Neural progenitor cell (in vitro differentiated cells): ENCODE results near the gene LRP2. TPM values are rescaled to one million over a fixed set of nuclear protein-coding genes. Genes with fewer than 3 reads are reported as not detected.

Experiments
- DNase-seq: peaks from one replicate; pipeline ENCODE4 v3.0.0-alpha.2; 2016; ENCODE audit warnings: low spot score
- H2AFZ ChIP-seq: fragments of 200-600 bp; sonication (generic); replicated peaks from 2 replicates; pipeline ENCODE4 v1.6.1; 2016; ENCODE audit warnings: antibody characterized with exemption
- H3F3A ChIP-seq: fragments of 200-600 bp; sonication (generic); 2 replicates; pipeline ENCODE4 v1.6.1; 2016; ENCODE audit warnings: antibody characterized with exemption, low read depth
- H3K27ac ChIP-seq: fragments of 200-600 bp; sonication (generic); 2 replicates; pipeline ENCODE4 v1.5.1; 2016; ENCODE audit warnings: mild to moderate bottlenecking
- H3K27me3 ChIP-seq: fragments of 200-600 bp; sonication (generic); 2 replicates; pipeline ENCODE4 v1.6.1; 2016; ENCODE audit warnings: mild to moderate bottlenecking, moderate library complexity
- H3K36me3 ChIP-seq: fragments of 200-600 bp; sonication (generic); 2 replicates; pipeline ENCODE4 v1.5.1; 2016
- H3K4me1 ChIP-seq: fragments of 200-600 bp; sonication (generic); 2 replicates; pipeline ENCODE4 v1.6.1; 2016; ENCODE audit warnings: mixed run types
- H3K4me2 ChIP-seq: fragments of 200-600 bp; sonication (generic); 2 replicates; pipeline ENCODE4 v1.6.1; 2016
- H3K4me3 ChIP-seq: fragments of 200-600 bp; sonication (generic); 2 replicates; pipeline ENCODE4 v1.5.1; 2016
- H3K79me2 ChIP-seq: fragments of 200-600 bp; sonication (generic); 2 replicates; pipeline ENCODE4 v1.6.1; 2016; ENCODE audit warnings: low read depth
- H3K9ac ChIP-seq: fragments of 200-600 bp; sonication (generic); 2 replicates; pipeline ENCODE4 v1.6.1; 2016
- H3K9me3 ChIP-seq: fragments of 200-600 bp; sonication (generic); 2 replicates; pipeline ENCODE4 v1.5.1; 2016; ENCODE audit warnings: low read depth
- H4K20me1 ChIP-seq: fragments of 200-600 bp; sonication (generic); 2 replicates; pipeline ENCODE4 v1.6.1; 2016; ENCODE audit warnings: low read depth
- H3K27ac Mint-ChIP-seq: 3 replicates; pipeline ENCODE4 v1.8.0; 2021; ENCODE audit warnings: mixed read lengths
- H3K27me3 Mint-ChIP-seq: 2 replicates; pipeline ENCODE4 v1.8.0; 2022; ENCODE audit warnings: low read depth, mild to moderate bottlenecking, inconsistent platforms, moderate library complexity, mixed read lengths; ENCODE audit not compliant: insufficient read depth
- H3K36me3 Mint-ChIP-seq: 3 replicates; pipeline ENCODE4 v1.8.0; 2021; ENCODE audit warnings: mixed read lengths
- H3K4me1 Mint-ChIP-seq: 3 replicates; pipeline ENCODE4 v1.8.0; 2021; ENCODE audit warnings: mixed read lengths
- H3K4me3 Mint-ChIP-seq: 3 replicates; pipeline ENCODE4 v1.8.0; 2021; ENCODE audit warnings: mild to moderate bottlenecking, moderate library complexity, mixed read lengths
- H3K9me3 Mint-ChIP-seq: 3 replicates; pipeline ENCODE4 v1.8.0; 2020; ENCODE audit warnings: mixed read lengths
- CTCF ChIP-seq: fragments of 200-600 bp; sonication (generic); IDR thresholded peaks from 2 replicates; pipeline ENCODE4 v1.5.1; 2017; ENCODE audit warnings: antibody characterized with exemption, mild to moderate bottlenecking
- EZH2 ChIP-seq: fragments of 200-600 bp; sonication (generic); IDR thresholded peaks from 2 replicates; pipeline ENCODE4 v1.6.1; 2017; ENCODE audit warnings: antibody characterized with exemption, mild to moderate bottlenecking, moderate library complexity
- EZH2phosphoT487 ChIP-seq: fragments of 200-600 bp; sonication (generic); IDR thresholded peaks from 2 replicates; pipeline ENCODE4 v1.6.1; 2017; ENCODE audit warnings: antibody characterized with exemption
- total RNA-seq: library from RNA; depleted of rRNA; stranded (reverse); fragments of >200 nt; gene quantifications from 2 replicates; pipeline ENCODE4 v1.2.3, GENCODE V29; 2015; ENCODE audit warnings: low replicate concordance

Gene LRP2
- total RNA-seq, 1 donor from 2014 or later, result 143 TPM

GRCh38 chr2:169182573-169182972, 179.8 kb downstream of the LRP2 start:
- H2AFZ ChIP-seq, result no peak overlapping the region
- H3K79me2 ChIP-seq, result no peaks in the 10 kb centered on the region
- Mint-ChIP-seq H3K27me3 (no peaks in the 10 kb centered on the region), H3K27ac (no peak overlapping the region), H3K9me3 (no peaks in the 10 kb centered on the region), H3K36me3 (peaks cover 23% of the 10 kb centered on the region), H3K4me1 (peaks cover 7% of the 10 kb centered on the region), H3K4me3 (no peak overlapping the region)
- H3K36me3 ChIP-seq, result peaks cover 33% of the 10 kb centered on the region
- DNase-seq, result no peak
- no peaks in the 10 kb centered on the region for H3K27me3 ChIP-seq
- no peaks in the 10 kb centered on the region for H3K4me1 ChIP-seq
- H4K20me1 ChIP-seq, result no peaks in the 10 kb centered on the region
- H3K27ac ChIP-seq, result peak overlapping the region; percentile 24
- H3K4me3 ChIP-seq, result no peak overlapping the region
- TF ChIP-seq EZH2 (no peak), EZH2phosphoT487 (no peak), CTCF (no peak)
- peaks cover 3% of the 10 kb centered on the region for H3F3A ChIP-seq
- H3K9ac ChIP-seq, result no peak overlapping the region
- no peak overlapping the region for H3K4me2 ChIP-seq
- no peaks in the 10 kb centered on the region for H3K9me3 ChIP-seq

- Histone ChIP-seq H3K27me3 (no peaks in the 10 kb centered on the region), H3K9me3 (no peaks in the 10 kb centered on the region), H3K4me3 (no peak overlapping the region), H3F3A (no peaks in the 10 kb centered on the region), H3K9ac (no peak overlapping the region), H3K27ac (no peak overlapping the region), H4K20me1 (no peaks in the 10 kb centered on the region), H3K79me2 (no peaks in the 10 kb centered on the region), H2AFZ (no peak overlapping the region), H3K4me1 (no peaks in the 10 kb centered on the region), H3K36me3 (peaks cover 36% of the 10 kb centered on the region), H3K4me2 (no peak overlapping the region)
- Mint-ChIP-seq H3K36me3 (peaks cover 16% of the 10 kb centered on the region), H3K27ac (no peak overlapping the region), H3K4me1 (no peaks in the 10 kb centered on the region), H3K4me3 (no peak overlapping the region), H3K27me3 (no peaks in the 10 kb centered on the region), H3K9me3 (no peaks in the 10 kb centered on the region)
- TF ChIP-seq EZH2, result no peak
- no peak for TF ChIP-seq CTCF
- TF ChIP-seq EZH2phosphoT487, result no peak
- no peak for DNase-seq
Measured at GRCh38 chr2:169178804-169179390, 183.4 kb downstream of the LRP2 start.

GRCh38 chr2:169178364-169178763, 184.0 kb downstream of the LRP2 start:
- no peak for DNase-seq
- no peaks in the 10 kb centered on the region for H4K20me1 ChIP-seq
- peaks cover 37% of the 10 kb centered on the region for H3K36me3 ChIP-seq
- no peaks in the 10 kb centered on the region for H3K27me3 ChIP-seq
- Mint-ChIP-seq H3K4me1 (no peaks in the 10 kb centered on the region), H3K36me3 (peaks cover 18% of the 10 kb centered on the region), H3K27me3 (no peaks in the 10 kb centered on the region), H3K9me3 (no peaks in the 10 kb centered on the region), H3K27ac (no peak overlapping the region), H3K4me3 (no peak overlapping the region)
- no peak overlapping the region for H3K4me3 ChIP-seq
- no peaks in the 10 kb centered on the region for H3F3A ChIP-seq
- H3K9me3 ChIP-seq, result no peaks in the 10 kb centered on the region
- H3K27ac ChIP-seq, result no peak overlapping the region
- H3K9ac ChIP-seq, result no peak overlapping the region
- no peaks in the 10 kb centered on the region for H3K79me2 ChIP-seq
- H3K4me2 ChIP-seq, result no peak overlapping the region
- no peak overlapping the region for H2AFZ ChIP-seq
- no peaks in the 10 kb centered on the region for H3K4me1 ChIP-seq
- TF ChIP-seq CTCF (no peak), EZH2phosphoT487 (no peak), EZH2 (no peak)
